ENCODE results near the gene TGFA.

The TGFA gene

DNA sequence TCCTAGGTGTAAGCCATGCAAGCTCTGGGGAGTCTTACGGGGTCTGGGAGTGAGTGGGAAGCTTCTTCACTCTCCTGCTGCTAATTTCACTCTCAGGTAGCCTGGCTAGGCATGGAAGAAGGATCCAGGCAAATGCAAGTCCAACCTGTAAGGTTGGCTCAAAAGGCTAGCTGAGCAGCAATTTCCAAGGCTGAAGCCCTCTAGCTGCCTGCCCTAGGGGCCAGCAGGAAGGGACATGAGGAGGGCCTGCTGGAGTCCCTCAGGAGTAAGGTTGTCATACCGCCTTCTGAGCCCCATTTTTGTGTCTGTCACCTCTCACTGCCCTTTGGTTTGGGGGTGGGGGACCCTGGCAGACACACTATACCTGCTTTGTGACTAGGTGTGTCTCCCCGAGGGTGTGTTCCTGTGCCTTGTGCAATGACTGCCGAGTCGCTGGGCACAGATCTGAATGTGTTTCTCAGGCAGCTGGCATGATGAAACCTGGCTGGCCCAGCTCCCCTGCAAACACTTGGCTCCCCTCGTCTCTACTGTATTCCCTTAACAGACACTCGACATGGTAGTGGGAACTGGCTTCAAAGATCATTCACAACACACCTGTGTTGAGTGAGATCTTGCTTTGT lies 127.8 kb downstream of the TGFA start:
- no peak for TF ChIP-seq CTCF (IDR thresholded peaks at IDR 0.05; ENCODE audit: insufficient read depth, low read depth, low read length, missing control alignments)
- DNase-seq (ENCODE audit: low read depth), result peak; percentile 80
- no peak overlapping the region for H3K4me3 ChIP-seq (ENCODE audit: low read length)

GRCh38 chr2:70420740-70421139 lies 132.9 kb downstream of the TGFA start:
- TF ChIP-seq CTCF (IDR thresholded peaks at IDR 0.05; ENCODE audit: insufficient read depth, low read depth, low read length, missing control alignments), result no peak
- H3K4me3 ChIP-seq (ENCODE audit: low read length), result no peak overlapping the region
- no peak for DNase-seq (ENCODE audit: low read depth)

GRCh38 chr2:70420143-70420542 lies 133.5 kb downstream of the TGFA start:
- no peak overlapping the region for H3K4me3 ChIP-seq (ENCODE audit: low read length)
- no peak for DNase-seq (ENCODE audit: low read depth)
- TF ChIP-seq CTCF (IDR thresholded peaks at IDR 0.05; ENCODE audit: insufficient read depth, low read depth, low read length, missing control alignments), result no peak

- no peak for TF ChIP-seq CTCF (IDR thresholded peaks at IDR 0.05; ENCODE audit: insufficient read depth, low read depth, low read length, missing control alignments)
- no peak overlapping the region for H3K4me3 ChIP-seq (ENCODE audit: low read length)
- DNase-seq (ENCODE audit: low read depth), result no peak
Measured at GRCh38 chr2:70418514-70418913, 135.1 kb downstream of the TGFA start.

DNA sequence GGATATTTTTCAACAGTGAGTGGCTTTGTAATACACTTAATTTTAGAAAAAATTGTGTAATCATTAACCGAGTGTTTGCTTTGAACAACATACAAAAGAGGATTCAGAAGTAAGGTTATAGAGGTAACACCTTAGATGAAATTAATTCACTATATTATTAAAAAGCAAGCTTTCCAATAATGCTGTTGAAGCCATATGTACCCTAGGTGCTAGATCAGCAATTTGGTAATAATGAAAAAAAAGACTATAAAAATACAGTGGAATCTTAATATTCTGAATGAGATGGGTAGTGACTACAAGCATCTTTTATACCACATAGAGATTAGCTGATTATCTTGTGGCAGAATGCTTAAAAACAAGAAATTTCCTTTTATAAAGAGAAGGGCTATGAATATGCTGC lies 136.6 kb downstream of the TGFA start:
- DNase-seq (ENCODE audit: low read depth), result no peak
- no peak for TF ChIP-seq CTCF (IDR thresholded peaks at IDR 0.05; ENCODE audit: insufficient read depth, low read depth, low read length, missing control alignments)
- no peak overlapping the region for H3K4me3 ChIP-seq (ENCODE audit: low read length)

DNA sequence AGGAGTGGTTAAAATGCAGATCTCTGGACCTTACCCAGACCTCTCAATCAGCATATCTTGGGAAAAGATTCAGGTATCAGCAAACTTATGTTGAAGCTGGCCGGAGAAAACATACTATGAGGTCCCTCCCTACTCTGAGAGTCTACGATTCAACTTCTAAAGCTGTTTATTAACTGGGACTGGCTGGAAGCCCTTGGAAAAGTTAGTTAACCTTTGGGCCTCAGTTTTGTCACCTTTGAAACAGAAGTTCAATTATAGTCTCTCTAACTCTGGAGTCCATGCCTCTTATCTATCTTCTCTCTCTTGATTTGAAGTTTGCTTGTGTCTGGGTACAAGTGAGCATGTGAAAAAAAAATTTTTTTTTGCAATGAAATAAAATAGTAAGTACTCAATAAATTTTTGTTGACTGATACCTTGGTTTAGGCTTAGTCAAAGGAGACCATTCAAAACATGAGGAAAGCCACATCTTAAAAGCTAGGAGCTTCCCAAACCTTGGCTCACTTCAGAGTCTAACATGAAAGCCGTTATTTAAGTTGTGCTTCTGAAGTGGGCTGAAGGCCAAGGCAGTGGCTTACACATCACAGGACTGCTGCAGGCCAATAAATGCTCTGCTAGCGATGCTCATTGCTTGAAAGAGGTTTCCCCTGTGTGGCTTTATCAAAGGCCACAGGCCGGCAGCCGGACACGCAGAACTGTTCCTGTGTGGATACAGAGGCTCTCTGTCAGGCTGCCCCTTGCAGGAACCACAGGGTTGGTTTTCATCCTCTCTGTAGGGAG lies 141.1 kb downstream of the TGFA start:
- no peak for TF ChIP-seq CTCF (IDR thresholded peaks at IDR 0.05; ENCODE audit: insufficient read depth, low read depth, low read length, missing control alignments)
- no peak overlapping the region for H3K4me3 ChIP-seq (ENCODE audit: low read length)
- DNase-seq (ENCODE audit: low read depth), result no peak
